ENCODE data around the gene ATP4A. TPM values are rescaled to one million over a fixed set of nuclear protein-coding genes. Genes with fewer than 3 reads are reported as not detected.
A peak's percentile ranks its signal among the peaks of the same experiment; 100 is the strongest.

Gene ATP4A
- total RNA-seq, 2 donors from 2014 or later = 8.2 TPM; not detected in 1

- Histone ChIP-seq H3K36me3 (replicated peaks in 1 of 2; ENCODE audit: insufficient read depth in 1 of 2, low read depth in 2 of 2) (no peaks in the 10 kb centered on the region), H3K4me3 (no peak overlapping the region), H3K9me3 (no peaks in the 10 kb centered on the region), H3K27ac (peak overlapping the region in 3 of 4 donors; percentile 32 to 69 (median 68)), H3K27me3 (no peaks in the 10 kb centered on the region), H3K4me1 (peaks cover 52% of the 10 kb centered on the region)
- DNase-seq (peak; percentile 70 to 83 (median 78)), ATAC-seq (peak; percentile 52)
- intact Hi-C loops (cut with DNase I) = no loop called here
- TF ChIP-seq, protein P1, sequence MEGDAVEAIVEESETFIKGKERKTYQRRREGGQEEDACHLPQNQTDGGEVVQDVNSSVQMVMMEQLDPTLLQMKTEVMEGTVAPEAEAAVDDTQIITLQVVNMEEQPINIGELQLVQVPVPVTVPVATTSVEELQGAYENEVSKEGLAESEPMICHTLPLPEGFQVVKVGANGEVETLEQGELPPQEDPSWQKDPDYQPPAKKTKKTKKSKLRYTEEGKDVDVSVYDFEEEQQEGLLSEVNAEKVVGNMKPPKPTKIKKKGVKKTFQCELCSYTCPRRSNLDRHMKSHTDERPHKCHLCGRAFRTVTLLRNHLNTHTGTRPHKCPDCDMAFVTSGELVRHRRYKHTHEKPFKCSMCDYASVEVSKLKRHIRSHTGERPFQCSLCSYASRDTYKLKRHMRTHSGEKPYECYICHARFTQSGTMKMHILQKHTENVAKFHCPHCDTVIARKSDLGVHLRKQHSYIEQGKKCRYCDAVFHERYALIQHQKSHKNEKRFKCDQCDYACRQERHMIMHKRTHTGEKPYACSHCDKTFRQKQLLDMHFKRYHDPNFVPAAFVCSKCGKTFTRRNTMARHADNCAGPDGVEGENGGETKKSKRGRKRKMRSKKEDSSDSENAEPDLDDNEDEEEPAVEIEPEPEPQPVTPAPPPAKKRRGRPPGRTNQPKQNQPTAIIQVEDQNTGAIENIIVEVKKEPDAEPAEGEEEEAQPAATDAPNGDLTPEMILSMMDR (IDR thresholded peaks at IDR 0.05) = peak; percentile 80 to 90 (median 87)
- TF ChIP-seq POLR2A (IDR thresholded peaks at IDR 0.05) = no peak
- 14 to 17% methylated on average over 6 of the region's 6 CpGs for WGBS, 2 donors
These were observed 14.2 kb downstream of the ATP4A start for GRCh38 chr19:35549174-35549788.

- no peak for DNase-seq
- Histone ChIP-seq H3K27me3 (no peaks in the 10 kb centered on the region), H3K27ac (no peak overlapping the region), H3K9me3 (no peaks in the 10 kb centered on the region), H3K4me3 (peak overlapping the region in 1 of 2 donors; percentile 83), H3K4me1 (peaks cover 53% of the 10 kb centered on the region), H3K36me3 (replicated peaks in 1 of 2; ENCODE audit: insufficient read depth in 1 of 2, low read depth in 2 of 2) (no peaks in the 10 kb centered on the region)
- ATAC-seq = no peak
- WGBS, 2 donors = 36 to 58% methylated on average over 5 to 8 of the region's 8 CpGs
- no peak for TF ChIP-seq POLR2A (IDR thresholded peaks at IDR 0.05)
- TF ChIP-seq, protein P1 (IDR thresholded peaks at IDR 0.05) = no peak
- intact Hi-C loops (cut with DNase I) = no loop called here
These were observed 16.9 kb downstream of the ATP4A start for GRCh38 chr19:35546532-35546931.

GRCh38 chr19:35545855-35546381 is 17.5 kb downstream of the ATP4A start:
- Histone ChIP-seq H3K4me3 (peak overlapping the region; percentile 46 to 83), H3K4me1 (peaks cover 47% of the 10 kb centered on the region), H3K9me3 (no peaks in the 10 kb centered on the region), H3K27ac (peak overlapping the region; percentile 37 to 79 (median 49)), H3K36me3 (replicated peaks in 1 of 2; ENCODE audit: insufficient read depth in 1 of 2, low read depth in 2 of 2) (no peaks in the 10 kb centered on the region), H3K27me3 (no peaks in the 10 kb centered on the region)
- no peak for TF ChIP-seq POLR2A (IDR thresholded peaks at IDR 0.05)
- TF ChIP-seq, protein P1 (IDR thresholded peaks at IDR 0.05) = no peak
- ATAC-seq (peak; percentile 10), DNase-seq (peak; percentile 32 to 60 (median 46))
- intact Hi-C loops (cut with DNase I) = no loop called here
- 0 to 1% methylated on average over 19 to 27 of the region's 27 CpGs for WGBS, 2 donors

DNA sequence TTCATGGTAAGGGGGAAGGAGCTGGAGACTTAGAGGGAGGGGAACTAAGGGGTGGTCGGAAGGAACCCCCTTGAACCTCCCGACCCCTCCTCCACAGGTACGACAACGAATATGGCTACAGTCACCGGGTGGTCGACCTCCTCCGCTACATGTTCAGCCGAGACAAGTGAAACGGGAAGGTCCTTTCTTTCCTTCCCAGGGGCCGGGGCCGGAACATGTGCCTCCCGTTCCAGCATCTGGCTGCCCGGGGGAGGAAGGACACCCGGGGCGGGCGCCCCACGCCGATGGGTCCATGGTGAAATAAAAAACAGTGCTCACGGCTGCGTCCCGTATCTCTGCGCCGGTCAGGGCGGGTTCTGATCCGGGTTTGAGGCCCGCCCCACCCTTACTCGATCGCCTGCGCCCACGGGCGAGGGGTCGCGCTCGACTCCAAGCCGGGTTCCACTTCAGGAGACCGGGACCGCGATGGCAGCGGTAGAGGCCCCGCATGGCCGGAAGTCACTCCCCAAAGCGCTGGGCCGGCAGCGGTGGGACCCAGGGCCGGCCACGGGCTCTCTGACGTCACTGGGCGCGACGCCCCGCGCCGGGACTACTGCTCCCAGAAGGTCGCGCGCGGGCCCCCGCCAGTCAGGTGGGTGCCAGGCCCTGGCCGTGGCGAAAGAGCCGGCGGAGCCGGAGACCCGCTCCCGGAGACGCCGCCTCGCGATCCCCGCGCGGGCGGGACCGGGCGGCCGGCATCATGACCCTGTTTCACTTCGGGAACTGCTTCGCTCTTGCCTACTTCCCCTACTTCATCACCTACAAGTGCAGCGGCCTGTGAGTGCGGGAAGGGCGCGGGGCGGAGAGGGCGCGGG is 18.2 kb downstream of the ATP4A start, which contains the start of gene TMEM147:
Gene TMEM147 (plus strand): TSS at position 626 of the 854 bp plus-strand sequence. CDS start 114 bp downstream, at position 740.
- peak; percentile 92 to 96 (median 94) for DNase-seq
- TF ChIP-seq, protein P1 (IDR thresholded peaks at IDR 0.05) = no peak
- TF ChIP-seq POLR2A (IDR thresholded peaks at IDR 0.05) = peak; percentile 53 to 77 (median 75)
- peak within 1 kb of the TSS; percentile 46 to 83 for H3K4me3 ChIP-seq
- peaks cover 40% of the 10 kb centered on the region for H3K4me1 ChIP-seq
- peak; percentile 89 for ATAC-seq
- no peaks in the 10 kb centered on the region for H3K27me3 ChIP-seq
- H3K36me3 ChIP-seq (replicated peaks in 1 of 2; ENCODE audit: insufficient read depth in 1 of 2, low read depth in 2 of 2) = no peaks in the 10 kb centered on the region
- no peaks in the 10 kb centered on the region for H3K9me3 ChIP-seq
- intact Hi-C loops (cut with DNase I) = no loop called here
- H3K27ac ChIP-seq = peak within 1 kb of the TSS; percentile 37 to 79 (median 49)
- 0 to 1% methylated on average over 6 to 75 of the region's 85 CpGs for WGBS, 2 donors
